A549 (cell line): ENCODE data around the gene NEUROD4. TPM values are rescaled to one million over a fixed set of nuclear protein-coding genes. Genes with fewer than 3 reads are reported as not detected.

Experiments
- ATAC-seq, 2 experiments: fragments of 200-7000 bp in 1 of 2; fragments of >200 bp in 1 of 2; cut with Nextera tagmentation in 1 of 2; cut with Tn5 transposase in 1 of 2; 3 replicates each; pipeline versions ENCODE4 v1.8.0 to v1.9.1; 2018 to 2020; ENCODE audit warnings: mild to moderate bottlenecking in 1 of 2, moderate library complexity in 1 of 2
- CTCF ChIA-PET: fragments of 300-600 bp; sonication (Branson Sonifier 250); formaldehyde crosslinking; extraction: SDS; loops from one replicate; lab custom pipeline; 2021; ENCODE audit warnings: antibody characterized with exemption, inconsistent platforms; lab: Yijun Ruan, JAX
- POLR2A ChIA-PET: fragments of 350-600 bp; formaldehyde crosslinking; extraction: SDS; loops from one replicate; lab custom pipeline; 2021; ENCODE audit warnings: antibody characterized with exemption, inconsistent platforms; lab: Yijun Ruan, JAX
- DNase-seq, 2 experiments: peaks; one replicate each; pipeline versions ENCODE4 v3.0.0 to v3.0.0-alpha.2; 2011 to 2016; ENCODE audit warnings: low read depth in 1 of 2, low spot score in 1 of 2
- FAIRE-seq: peaks from 2 replicates; lab custom pipeline; 2011; peaks lifted over from hg19 to GRCh38; lab: Jason Lieb, UNC
- H3K27ac ChIP-seq, 2 experiments: fragments of >200 bp; sonication (Bioruptor Twin); formaldehyde crosslinking; 3 replicates each; pipeline ENCODE4 v1.5.1; 2016 to 2017
- H3K4me1 ChIP-seq: fragments of >200 bp; sonication (Bioruptor Twin); formaldehyde crosslinking; 3 replicates; pipeline ENCODE4 v1.6.1; 2016
- H3K4me2 ChIP-seq: fragments of >200 bp; sonication (Bioruptor Twin); formaldehyde crosslinking; 3 replicates; pipeline ENCODE4 v1.6.1; 2016
- H3K4me3 ChIP-seq: fragments of >200 bp; sonication (Bioruptor Twin); formaldehyde crosslinking; 3 replicates; pipeline ENCODE4 v1.5.1; 2016
- H3K9me3 ChIP-seq: fragments of >200 bp; sonication (Bioruptor Twin); formaldehyde crosslinking; 3 replicates; pipeline ENCODE4 v1.6.1; 2016
- ATOH8 ChIP-seq: fragments of 250-450 bp; sonication (Bioruptor Pico); IDR thresholded peaks from 2 replicates; pipeline ENCODE4 v1.5.0; 2020; ENCODE audit warnings: low read depth, mild to moderate bottlenecking, moderate library complexity
- BHLHE40 ChIP-seq: IDR thresholded peaks from 2 replicates; pipeline ENCODE4 v1.6.1; 2012; ENCODE audit warnings: low read depth, low read length, inconsistent platforms
- CBX2 ChIP-seq: fragments of 200-600 bp; sonication (generic); IDR thresholded peaks from 2 replicates; pipeline ENCODE4 v1.6.1; 2016; ENCODE audit warnings: low read depth, mild to moderate bottlenecking, borderline replicate concordance
- CHD4 ChIP-seq: fragments of 200-600 bp; sonication (generic); IDR thresholded peaks from 2 replicates; pipeline ENCODE4 v1.6.1; 2016; ENCODE audit warnings: antibody characterized with exemption, mild to moderate bottlenecking, borderline replicate concordance
- E2F6 ChIP-seq: IDR thresholded peaks from 2 replicates; pipeline ENCODE4 v1.6.1; 2012; ENCODE audit warnings: low read depth, borderline replicate concordance
- EHMT2 ChIP-seq: fragments of 200-600 bp; sonication (generic); IDR thresholded peaks from 2 replicates; pipeline ENCODE4 v1.6.1; 2016; ENCODE audit warnings: antibody characterized with exemption, low read depth, mild to moderate bottlenecking, moderate library complexity
- ESRRA ChIP-seq: fragments of 150-350 bp; IDR thresholded peaks from 2 replicates; pipeline ENCODE4 v1.6.1; 2014; ENCODE audit warnings: mild to moderate bottlenecking, low read length, borderline replicate concordance
- FOSL2 ChIP-seq, 2 experiments: fragments of 450-650 bp in 1 of 2; fragments of >200 bp in 1 of 2; sonication (Bioruptor Twin) in 1 of 2; formaldehyde crosslinking; IDR thresholded peaks; 2 replicates each; pipeline versions ENCODE4 v1.5.0 to v1.6.1; 2016 to 2020; ENCODE audit warnings: mild to moderate bottlenecking in 1 of 2, moderate library complexity in 1 of 2
- HMGXB4 ChIP-seq: fragments of 250-450 bp; sonication (Bioruptor Pico); IDR thresholded peaks from 2 replicates; pipeline ENCODE4 v1.5.0; 2021; ENCODE audit warnings: mild to moderate bottlenecking, moderate library complexity, borderline replicate concordance
- HOXA7 ChIP-seq: fragments of 250-450 bp; sonication (Bioruptor Pico); IDR thresholded peaks from 2 replicates; pipeline ENCODE4 v1.5.0; 2020; ENCODE audit warnings: mild to moderate bottlenecking, moderate library complexity
- MAZ ChIP-seq: fragments of 150-350 bp; IDR thresholded peaks from 2 replicates; pipeline ENCODE4 v1.6.1; 2014; ENCODE audit warnings: antibody characterized with exemption, low read depth, low read length, borderline replicate concordance
- MYC ChIP-seq: IDR thresholded peaks from 2 replicates; pipeline ENCODE4 v1.6.1; 2012; ENCODE audit warnings: mild to moderate bottlenecking, inconsistent platforms, low read length, improper control_type of control experiment, borderline replicate concordance
- PHF8 ChIP-seq: fragments of 200-600 bp; sonication (generic); IDR thresholded peaks from 2 replicates; pipeline ENCODE4 v1.6.1; 2016; ENCODE audit warnings: low read depth, mild to moderate bottlenecking, antibody characterized with exemption, moderate library complexity, borderline replicate concordance
- POLR2A ChIP-seq: IDR thresholded peaks from 2 replicates; pipeline ENCODE4 v1.6.1; 2012; ENCODE audit warnings: mild to moderate bottlenecking, low read length
- SREBF2 ChIP-seq: fragments of 450-650 bp; IDR thresholded peaks from 2 replicates; pipeline ENCODE4 v1.6.1; 2014; ENCODE audit warnings: mild to moderate bottlenecking, moderate library complexity
- TFCP2L1 ChIP-seq: fragments of 250-450 bp; sonication (Bioruptor Pico); IDR thresholded peaks from 2 replicates; pipeline ENCODE4 v1.5.0; 2021; ENCODE audit warnings: mild to moderate bottlenecking
- USF2 ChIP-seq: fragments of 450-650 bp; IDR thresholded peaks from 2 replicates; pipeline ENCODE4 v1.6.1; 2014; ENCODE audit warnings: antibody characterized with exemption
- WGBS: methylation state at CpG from one replicate; pipeline ENCODE4 v1.1.6; 2017; ENCODE audit errors: missing lambda C conversion rate; 5-methylcytosine and 5-hydroxymethylcytosine counted together
- polyA plus RNA-seq, 4 experiments: library from polyadenylated mRNA; depleted of rRNA in 3 of 4; stranded (reverse); fragments of >200 nt; fragmentation: RNase III in 1 of 4; extraction: RNeasy Plus Mini Kit Qiagen cat#74134 plus additional on column Dnase treatment in 1 of 4; gene quantifications; 2 replicates in 3 of 4; 3 replicates in 1 of 4; pipeline ENCODE4 v1.2.3, GENCODE V29; 2011 to 2017

The NEUROD4 gene
- polyA plus RNA-seq, 2 of the 4 experiments (the other 2 are of a cell fraction) = not detected

GRCh38 chr12:55036326-55037115, 16.7 kb downstream of the NEUROD4 start:
- TF ChIP-seq E2F6 = no peak
- no peak for TF ChIP-seq HMGXB4 (CRISPR knock-in tag)
- TF ChIP-seq PHF8 = no peak
- TF ChIP-seq SREBF2 = no peak
- no peak for TF ChIP-seq MYC
- TF ChIP-seq TFCP2L1 (CRISPR knock-in tag) = no peak
- TF ChIP-seq, all 56 proteins: peak for 0
- Histone ChIP-seq H3K27ac (no peak overlapping the region), H3K4me2 (no peak overlapping the region), H3K4me1 (no peaks in the 10 kb centered on the region), H3K9me3 (no peaks in the 10 kb centered on the region), H3K4me3 (no peak overlapping the region)
- CTCF ChIA-PET = interaction anchor here (0.7 to 1.0 kb wide), 2 partner anchors 9 to 600 kb away, joined by 3 read pairs; partner anchors contain the start of gene OR10P1
- DNase-seq (no peak), FAIRE-seq (no peak), ATAC-seq (no peak)
- WGBS = 38% methylated on average over 5 of the region's 5 CpGs
- POLR2A ChIA-PET = no interaction called here

- no peak overlapping the region for H3K4me2 ChIP-seq
- no peak for TF ChIP-seq CHD4
- no peak for TF ChIP-seq USF2
- no peak overlapping the region for H3K27ac ChIP-seq
- no peaks in the 10 kb centered on the region for H3K9me3 ChIP-seq
- no peaks in the 10 kb centered on the region for H3K4me1 ChIP-seq
- WGBS = 31% methylated on average over 5 of the region's 5 CpGs
- POLR2A ChIA-PET = no interaction called here
- no peak overlapping the region for H3K4me3 ChIP-seq
- CTCF ChIA-PET = interaction anchor here (0.6 to 1.0 kb wide), 2 partner anchors 10 to 22 kb away, joined by 3 read pairs; no protein-coding TSS in a partner anchor
- ATAC-seq (no peak), DNase-seq (no peak), FAIRE-seq (no peak)
Measured at GRCh38 chr12:55037351-55037987, 17.7 kb downstream of the NEUROD4 start.

GRCh38 chr12:55039395-55040354, 19.9 kb downstream of the NEUROD4 start:
- CTCF ChIA-PET = no interaction called here
- no peaks in the 10 kb centered on the region for H3K4me1 ChIP-seq
- no peak overlapping the region for H3K27ac ChIP-seq
- no peak overlapping the region for H3K4me2 ChIP-seq
- no peak for ATAC-seq
- POLR2A ChIA-PET = no interaction called here
- TF ChIP-seq POLR2A = no peak
- no peak for TF ChIP-seq FOSL2 (IDR thresholded peaks at IDR 0.05)
- TF ChIP-seq FOSL2 (CRISPR knock-in tag; IDR thresholded peaks at IDR 0.05) = no peak
- TF ChIP-seq TFCP2L1 (CRISPR knock-in tag) = no peak
- no peak for TF ChIP-seq BHLHE40
- TF ChIP-seq ESRRA = no peak
- no peak for TF ChIP-seq EHMT2
- TF ChIP-seq PHF8 = no peak
- TF ChIP-seq MAZ = no peak
- TF ChIP-seq ATOH8 (CRISPR knock-in tag) = no peak
- no peak for TF ChIP-seq CBX2
- TF ChIP-seq HOXA7 (CRISPR knock-in tag) = no peak
- no peak for TF ChIP-seq E2F6
- no peak for FAIRE-seq
- H3K4me3 ChIP-seq = no peak overlapping the region
- 21% methylated on average over 10 of the region's 10 CpGs for WGBS
- DNase-seq = no peak
- H3K9me3 ChIP-seq = no peaks in the 10 kb centered on the region
